Left lobe of liver (tissue), 2 donors: ENCODE data around the gene STAT3. TPM values are rescaled to one million over a fixed set of nuclear protein-coding genes. Genes with fewer than 3 reads are reported as not detected.
"Not testable (repeated sequence)": the region's sequence is repeated elsewhere in the genome, so short reads cannot be mapped to it uniquely, and the experiment has no call there.

ENCODE experiments used
- ATAC-seq: fragments of 200-7000 bp; cut with Tn5 transposase; one replicate; pipeline ENCODE4 v1.9.1; 2020; ENCODE audit warnings: mild to moderate bottlenecking, moderate library complexity
- DNase-seq: peaks from one replicate; pipeline ENCODE4 v3.0.0-alpha.2; 2020; ENCODE audit warnings: low spot score
- total RNA-seq: library from RNA; stranded (reverse); gene quantifications from one replicate; pipeline ENCODE4 v1.2.1, GENCODE V29; 2021
- donor health status: DM: no; HTN: no; CAD: no; lungs with moderate emphysema.
- donor health status: DM: no; HTN: yes; CAD: no.

STAT3 gene
- total RNA-seq, 1 donor from 2014 or later, result 112 TPM

DNA sequence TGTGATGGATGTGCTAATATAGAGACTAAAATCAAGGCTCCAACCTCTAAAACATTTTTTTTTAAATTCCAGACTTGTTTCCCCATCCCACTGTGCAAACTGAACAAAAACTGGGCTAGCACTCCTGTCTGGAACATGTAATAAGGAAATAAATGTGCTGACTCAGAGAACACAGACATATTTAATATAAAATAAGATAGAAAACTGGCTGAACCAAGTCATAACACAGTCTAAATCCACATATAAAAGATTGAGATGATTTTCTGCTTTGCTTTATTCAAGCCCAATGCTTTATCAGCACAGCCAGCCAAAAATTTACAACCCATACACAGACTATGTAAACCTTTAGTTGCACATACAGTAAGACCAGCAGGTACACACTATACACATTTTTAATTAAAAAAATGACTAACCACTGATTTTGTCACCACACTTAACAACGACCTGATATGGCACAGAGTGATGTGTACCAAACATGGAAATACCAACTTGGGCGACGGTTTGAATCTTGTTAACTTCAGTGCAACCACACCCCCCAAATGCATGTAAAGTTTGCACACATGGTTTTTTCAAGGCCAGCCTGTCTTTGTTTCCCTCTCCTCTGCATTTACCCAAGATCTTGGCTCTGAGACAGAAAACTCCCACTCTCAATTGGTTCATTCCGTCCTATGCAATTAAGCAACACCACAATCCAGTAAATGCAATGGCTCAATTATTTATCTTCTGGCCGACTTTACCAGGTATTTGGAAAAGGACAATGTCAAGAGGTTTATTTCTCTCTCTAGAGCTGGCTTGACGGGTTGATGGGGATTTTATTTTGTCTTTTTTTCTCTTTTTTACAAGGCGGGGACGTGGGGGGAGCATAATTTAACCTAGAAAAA, 1.2 kb downstream of the STAT3 start:
- ATAC-seq, result peak; percentile 2
- DNase-seq, result no peak

DNA sequence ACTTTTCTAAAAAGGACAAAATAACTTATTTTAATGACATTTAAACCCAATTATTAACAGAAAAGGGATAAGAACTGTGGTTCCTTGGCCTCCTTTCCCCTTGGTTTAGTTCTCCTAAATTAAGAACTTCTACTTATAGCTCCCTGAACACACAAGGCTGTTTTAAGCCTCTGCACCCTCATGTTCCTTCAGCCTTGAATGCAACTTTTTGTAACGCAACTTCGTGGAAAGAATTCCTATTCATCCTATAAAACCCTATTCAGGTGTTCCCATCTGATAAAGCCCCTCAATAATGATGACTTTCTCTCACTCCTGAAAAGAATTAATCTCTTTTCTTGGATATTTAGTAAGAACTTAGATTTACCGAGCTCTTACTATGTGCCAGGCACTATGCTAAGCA, 6.3 kb downstream of the STAT3 start:
- DNase-seq (no peak), ATAC-seq (no peak)

DNA sequence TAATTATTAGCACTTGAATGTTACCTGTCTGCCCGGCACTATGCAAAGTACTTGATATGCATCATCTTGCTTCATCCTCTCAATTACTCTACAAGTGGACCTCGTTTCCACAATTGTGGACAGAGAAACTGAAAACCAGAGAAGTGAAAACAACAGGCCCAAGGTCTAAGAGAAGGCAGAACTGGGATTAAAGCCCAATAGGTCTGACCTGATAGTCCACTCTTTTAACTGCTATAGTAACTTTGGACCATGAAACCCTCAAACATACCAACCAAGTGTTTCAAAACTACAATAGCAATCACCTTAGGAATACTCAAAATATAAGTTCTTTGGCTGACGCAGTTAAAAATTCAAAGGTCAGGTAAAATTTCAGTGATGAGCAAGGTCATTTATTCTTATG, 7.3 kb downstream of the STAT3 start:
- ATAC-seq (peak; percentile 73), DNase-seq (no peak)

DNA sequence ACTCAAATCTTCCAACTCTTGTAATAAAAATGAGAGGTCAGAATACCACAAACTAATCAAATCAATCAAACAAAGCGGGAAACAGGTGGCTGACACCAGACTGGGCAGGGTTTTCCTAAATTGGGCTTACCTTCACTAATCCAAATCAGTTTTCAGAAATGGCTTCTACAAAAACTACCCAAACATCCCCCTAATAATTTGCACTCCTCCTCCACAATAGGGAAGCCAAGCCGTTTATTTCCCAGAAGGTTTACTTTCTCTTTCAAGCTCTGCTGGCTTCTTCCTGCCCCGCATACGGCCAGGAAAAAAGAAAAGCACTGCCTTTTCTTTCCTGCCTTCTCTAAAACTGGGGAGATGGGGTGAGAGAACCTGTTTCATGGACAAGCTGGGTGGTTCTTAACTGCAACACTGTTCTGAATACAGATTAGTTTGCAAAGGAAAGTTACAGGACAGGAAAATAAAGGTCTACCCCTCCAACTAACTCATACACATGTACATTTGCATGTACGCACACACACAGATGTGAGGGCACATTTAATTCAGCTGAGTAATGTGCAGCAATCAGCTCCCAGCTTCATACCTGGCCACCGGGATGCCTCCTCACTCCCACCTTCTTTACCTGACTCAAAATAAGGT, 9.2 kb downstream of the STAT3 start:
- ATAC-seq, result peak; percentile 55

DNA sequence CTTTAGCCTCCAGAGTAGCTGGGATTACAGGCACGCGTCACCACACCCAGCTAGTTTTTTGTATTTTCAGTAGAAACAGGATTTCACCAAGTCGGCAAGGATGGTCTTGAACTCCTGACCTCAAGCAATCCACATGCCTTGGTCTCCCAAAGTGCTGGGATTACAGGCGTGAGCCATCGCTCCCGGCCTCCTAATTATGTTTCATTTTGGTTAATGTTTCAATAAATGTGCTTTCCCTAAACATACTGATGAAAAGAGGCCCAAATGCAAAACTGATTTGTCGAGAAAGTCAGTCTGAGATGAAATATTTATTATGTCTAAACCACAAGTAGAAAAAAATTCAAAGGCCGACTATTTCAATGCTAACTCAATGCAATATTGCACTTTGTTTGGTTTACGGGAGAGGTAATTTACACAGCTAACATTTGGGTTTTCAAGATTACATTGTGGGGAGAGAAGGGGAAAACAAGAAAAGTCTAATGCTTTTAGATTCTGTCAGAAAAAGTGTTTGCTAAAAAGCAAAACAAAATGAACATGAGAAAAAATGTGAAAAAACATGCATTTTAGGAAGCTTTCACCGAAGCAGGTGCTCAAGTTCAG, 9.8 kb downstream of the STAT3 start:
- DNase-seq (no peak), ATAC-seq (no peak)

More for the DNA sequence above, 9.2 kb downstream of the STAT3 start:
- no peak for DNase-seq

DNA sequence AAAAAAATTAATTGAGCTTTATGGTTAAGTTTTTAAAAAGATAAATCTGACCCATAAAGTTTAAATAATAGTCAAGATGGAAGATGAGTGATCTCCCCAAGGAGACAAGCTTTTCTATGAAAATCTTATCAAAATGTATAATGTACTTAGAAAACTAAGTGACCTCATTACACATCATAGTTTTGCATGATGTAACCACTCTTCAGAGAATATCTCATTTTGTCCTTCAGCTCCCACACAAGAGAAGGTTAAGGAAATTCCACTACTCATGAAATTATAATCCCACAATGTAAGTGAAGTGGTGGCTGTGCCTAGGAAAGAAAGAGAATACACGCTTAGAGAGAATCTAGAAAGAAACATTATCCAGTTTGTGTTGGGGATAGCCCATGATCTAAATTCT, 14.3 kb downstream of the STAT3 start:
- ATAC-seq, result no peak
- no peak for DNase-seq

DNA sequence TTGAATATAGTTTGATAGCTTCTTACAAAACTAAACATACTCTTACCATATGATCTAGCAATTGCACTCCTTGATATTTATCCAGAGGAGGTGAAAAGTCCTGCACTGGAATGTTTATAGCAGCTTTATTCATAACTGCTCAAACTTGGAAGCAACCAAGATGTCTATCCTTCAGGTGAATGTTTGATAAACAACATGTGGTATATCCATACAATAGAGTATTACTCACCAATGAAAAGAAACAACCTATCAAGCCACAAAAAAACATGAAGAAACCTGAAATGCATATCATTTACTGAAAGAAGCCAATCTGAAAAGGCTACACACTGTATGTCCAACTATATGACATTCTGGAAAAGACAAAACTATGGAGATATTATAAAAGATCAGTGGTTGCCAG, 16.1 kb downstream of the STAT3 start:
- DNase-seq (no peak), ATAC-seq (no peak)

DNA sequence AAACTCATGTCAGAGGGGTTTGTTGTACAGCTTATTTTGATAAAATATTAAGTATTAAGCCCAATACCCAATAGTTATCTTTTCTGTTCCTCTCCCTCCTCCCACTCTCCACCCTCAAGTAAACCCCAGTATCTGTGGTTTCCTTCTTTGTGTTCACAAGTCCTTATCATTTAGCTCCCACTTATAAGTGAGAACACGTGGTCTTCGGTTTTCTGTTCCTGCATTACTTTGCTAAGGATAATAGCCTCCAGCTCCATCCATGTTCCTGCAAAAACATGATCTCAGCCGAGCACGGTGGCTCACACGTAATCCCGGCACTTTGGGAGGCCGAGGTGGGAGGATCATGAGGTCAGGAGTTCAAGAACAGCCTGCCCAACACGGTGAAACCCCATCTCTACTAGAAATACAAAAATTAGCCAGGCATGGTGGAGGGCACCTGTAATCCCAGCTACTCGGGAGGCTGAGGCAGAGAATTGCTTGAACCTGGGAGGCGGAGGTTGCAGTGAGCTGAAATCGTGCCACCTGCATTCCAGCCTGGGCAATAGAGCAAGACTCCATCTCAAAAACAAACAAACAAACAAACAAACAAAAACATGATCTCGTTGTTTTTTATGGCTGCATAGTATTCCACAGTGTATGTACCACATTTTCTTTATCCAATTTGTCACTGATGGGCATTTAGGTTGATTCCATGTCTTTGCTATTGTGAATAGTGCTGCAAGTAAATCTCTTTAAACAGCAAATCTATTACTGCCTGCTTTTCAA, 19.3 kb downstream of the STAT3 start:
- DNase-seq, ATAC-seq: not testable (repeated sequence)

DNA sequence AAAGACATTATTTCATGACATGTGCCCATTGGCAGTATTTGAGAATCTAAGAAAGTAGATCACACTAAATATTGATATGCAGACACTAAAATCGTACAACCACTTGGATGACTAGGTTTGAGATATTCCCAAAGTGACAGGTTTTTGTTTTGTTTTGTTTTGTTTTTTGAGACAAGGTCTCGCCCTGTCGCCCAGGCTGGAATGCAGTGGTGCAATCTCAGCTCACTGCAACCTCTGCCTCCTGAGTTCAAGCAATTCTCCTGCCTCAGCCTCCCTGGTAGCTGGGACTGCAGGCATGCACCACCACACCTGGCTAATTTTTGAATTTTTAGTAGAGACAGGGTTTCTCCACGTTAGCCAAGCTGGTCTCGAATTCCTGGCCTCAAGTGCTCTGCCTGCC, 19.9 kb downstream of the STAT3 start:
- not testable (repeated sequence) for DNase-seq, ATAC-seq

DNA sequence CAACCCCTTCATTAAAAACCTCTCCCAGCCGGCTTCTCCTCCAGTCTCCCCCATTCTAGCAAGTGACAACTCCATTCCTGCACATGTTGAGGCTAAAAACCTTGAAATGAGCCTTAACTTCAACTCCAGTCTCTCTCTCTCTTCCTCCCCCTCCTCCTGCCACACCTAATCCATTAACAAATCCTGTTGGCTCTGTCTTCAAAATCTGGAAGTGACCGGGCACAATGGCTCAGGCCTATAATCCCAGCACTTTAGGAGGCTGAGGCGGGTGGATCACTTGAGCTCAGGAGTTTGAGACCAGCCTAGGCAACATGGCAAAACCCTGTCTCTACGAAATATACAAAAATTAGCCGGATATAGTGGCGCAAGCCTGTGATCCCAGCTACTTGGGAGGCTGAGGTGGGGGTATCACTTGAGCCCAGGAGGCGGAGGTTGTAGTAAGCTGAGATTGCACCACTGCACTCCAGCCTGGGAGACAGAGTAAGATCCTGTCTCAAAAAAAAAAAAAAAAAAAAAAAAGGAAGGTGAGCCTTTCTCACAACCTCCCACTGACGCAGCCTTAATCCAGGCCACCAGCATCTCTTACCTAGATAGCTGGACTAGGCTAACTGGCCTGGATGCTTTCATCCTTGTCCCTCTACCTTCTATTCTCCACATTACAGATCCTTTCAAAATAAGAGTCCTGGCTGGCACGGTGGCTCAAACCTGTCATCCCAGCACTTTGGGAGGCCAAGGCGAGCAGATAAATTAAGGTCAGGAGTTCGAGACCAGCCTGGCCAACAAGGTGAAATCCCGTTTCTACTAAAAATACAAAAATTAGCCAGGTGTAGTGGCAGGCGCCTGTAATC, 21.8 kb downstream of the STAT3 start:
- ATAC-seq, result peak; percentile 5
- not testable (repeated sequence) for DNase-seq

DNA sequence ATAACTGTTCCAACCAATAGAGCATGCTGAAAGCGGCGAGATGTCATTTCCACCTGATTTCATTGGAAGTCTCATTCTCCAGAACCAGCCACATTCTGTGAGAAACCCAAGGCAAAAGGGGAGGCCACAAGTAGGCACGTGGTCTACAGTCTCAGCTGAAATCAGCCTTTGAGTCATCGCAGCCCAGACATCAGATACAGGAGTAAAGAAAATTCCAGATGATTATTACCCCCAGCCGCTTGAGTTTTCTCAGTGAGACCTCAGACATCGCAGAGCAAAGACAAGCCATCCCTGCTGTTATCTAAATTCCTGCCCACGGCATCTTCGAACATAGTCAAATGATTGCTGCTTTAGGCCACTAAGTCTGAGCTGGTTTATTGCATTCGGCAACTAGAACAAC, 23.1 kb downstream of the STAT3 start:
- ATAC-seq, result no peak
- DNase-seq, result no peak

DNA sequence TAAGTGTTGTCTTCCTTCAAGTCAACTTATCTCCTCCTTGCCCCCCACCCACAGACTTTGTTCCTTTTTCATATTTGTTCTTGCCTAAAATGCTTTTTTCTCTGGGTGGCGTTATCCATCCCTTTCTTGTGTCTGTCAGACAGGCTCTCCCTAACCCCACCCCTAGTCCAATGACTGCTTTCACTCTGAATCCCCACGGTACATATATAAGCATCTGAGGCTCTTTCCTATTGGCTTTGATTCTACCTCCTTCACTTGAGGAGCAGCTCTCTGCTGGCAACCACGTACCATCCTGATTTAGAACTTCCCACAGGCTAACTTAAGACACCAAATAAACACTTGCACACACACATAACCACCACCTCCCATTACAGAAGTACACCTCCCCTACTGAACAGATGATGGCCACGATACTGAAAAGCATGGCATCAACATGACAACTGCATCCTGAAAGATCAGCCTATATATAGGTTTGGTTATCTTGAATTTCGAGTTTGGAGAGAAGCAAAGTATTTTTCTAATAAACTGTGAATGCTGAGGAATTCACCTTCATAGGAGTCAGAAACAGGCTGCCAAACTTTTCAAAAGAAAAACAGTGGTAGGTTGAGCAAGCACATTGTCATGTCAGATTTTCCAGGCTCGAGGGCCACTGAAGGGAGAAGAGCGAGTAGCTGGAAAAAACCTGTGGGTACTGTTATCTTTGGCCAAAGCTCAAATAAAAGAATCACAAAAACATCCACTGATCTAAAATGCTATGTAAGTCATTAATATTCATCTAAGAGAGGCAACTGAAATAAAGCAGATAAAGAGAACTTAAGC, 24.3 kb downstream of the STAT3 start:
- ATAC-seq (no peak), DNase-seq (no peak)

DNA sequence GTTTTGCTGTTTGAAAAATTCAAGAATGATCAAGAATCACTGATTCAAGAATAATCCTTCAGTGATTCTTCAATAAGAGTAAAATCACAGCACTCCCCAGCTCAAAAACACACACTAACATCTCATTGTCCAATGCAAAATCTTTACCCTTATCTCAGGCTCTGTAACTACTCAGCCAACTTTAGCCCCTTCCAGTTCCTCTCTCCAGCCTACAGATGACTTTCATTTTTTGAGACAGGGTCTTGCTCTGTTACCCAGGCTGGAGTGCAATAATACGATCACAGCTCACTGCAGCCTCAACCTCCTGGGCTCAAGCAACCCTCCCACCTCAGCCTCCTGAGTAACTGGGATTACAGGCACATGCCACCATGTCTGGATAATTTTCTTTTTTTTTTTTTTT, 25.0 kb downstream of the STAT3 start:
- ATAC-seq (no peak), DNase-seq (no peak)

DNA sequence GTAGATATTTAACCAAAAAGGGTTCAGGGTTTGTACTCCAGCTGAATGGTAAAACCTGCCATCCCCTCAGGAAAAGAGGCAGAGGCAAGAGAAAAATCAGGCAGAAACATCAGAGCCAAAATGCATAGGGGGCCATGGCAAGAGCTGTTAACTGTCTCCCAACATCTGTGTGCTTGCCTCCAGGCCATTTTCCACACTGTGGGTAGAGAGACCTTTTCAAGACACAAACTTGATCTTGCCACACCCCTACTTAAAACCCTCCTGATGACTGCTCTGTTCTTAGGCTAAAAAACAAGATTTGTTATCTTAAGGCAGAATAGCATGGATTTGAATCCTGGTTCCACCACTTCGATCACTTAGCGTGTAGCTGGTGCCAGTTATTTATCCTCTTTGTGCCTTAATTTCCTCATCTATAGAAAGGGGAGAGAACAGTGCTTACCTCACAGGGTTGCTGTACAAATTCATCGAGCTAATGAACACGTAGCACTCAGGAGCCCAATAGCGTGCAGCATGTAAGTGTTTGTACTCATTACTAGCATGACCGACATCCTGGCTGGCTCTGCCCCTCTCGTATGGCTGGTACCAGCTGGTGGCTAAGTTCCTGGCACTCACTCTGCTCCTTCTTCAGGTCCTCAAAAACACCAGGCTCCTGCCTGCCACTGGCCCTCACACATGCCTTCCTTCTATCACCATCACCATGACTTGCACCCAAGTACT, 25.8 kb downstream of the STAT3 start:
- ATAC-seq, result no peak

DNA sequence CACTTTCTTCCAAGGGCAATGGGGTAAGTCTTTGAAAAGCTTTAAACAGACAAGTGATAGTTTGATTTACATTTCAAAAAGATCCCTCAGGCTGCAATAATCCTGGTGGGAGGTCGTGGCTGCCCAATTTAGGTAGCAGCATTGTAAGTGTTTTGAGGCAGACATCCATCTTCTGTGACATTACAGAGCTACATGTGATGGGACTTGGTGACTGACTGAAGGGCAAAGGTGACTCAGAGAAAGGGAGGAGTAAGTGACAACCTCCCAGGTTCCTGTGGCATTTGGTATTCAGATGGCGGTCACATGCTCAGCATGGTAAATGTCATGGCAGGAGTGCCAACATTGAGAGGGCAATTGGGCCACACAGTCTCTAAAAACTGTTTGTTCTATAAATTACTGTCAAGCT, 26.5 kb downstream of the STAT3 start:
- ATAC-seq, result peak; percentile 77
- DNase-seq, result no peak

More for the DNA sequence above, 25.8 kb downstream of the STAT3 start:
- no peak for DNase-seq

DNA sequence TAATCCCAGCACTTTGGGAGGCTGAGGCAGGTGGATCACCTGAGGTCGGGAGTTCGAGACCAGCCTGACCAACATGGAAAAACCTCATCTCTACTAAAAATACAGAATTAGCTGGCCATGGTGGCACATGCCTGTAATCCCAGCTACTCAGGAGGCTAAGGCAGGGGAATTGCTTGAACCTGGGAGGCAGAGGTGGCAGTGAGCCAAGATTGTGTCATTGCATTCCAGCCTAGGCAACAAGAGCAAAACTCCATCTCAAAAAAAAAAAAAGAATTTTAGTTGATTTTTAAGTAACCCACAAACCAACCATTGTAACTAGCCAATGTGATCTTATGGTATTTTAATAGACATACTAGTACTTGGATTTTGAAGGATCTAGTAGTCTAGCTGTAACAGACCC, 27.9 kb downstream of the STAT3 start:
- not testable (repeated sequence) for ATAC-seq
- DNase-seq, result peak; percentile 68

DNA sequence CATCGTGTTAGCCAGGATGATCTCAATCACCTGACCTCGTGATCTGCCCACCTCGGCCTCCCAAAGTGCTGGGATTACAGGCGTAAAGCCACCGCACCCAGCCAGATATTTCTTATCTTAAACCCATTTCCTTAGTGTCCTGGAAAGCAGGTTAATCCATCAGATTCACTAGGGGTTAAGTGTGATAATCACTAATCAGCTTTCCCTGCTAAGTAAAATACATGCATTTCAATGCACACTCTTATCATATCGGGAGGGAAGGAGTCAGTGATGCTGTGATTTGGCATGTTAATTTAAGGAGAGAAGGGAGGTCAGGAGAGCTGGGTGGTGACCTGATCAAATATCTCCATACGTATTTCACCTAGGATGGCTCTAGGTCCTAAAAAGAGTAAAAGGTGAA, 29.1 kb downstream of the STAT3 start:
- ATAC-seq (no peak), DNase-seq (no peak)

DNA sequence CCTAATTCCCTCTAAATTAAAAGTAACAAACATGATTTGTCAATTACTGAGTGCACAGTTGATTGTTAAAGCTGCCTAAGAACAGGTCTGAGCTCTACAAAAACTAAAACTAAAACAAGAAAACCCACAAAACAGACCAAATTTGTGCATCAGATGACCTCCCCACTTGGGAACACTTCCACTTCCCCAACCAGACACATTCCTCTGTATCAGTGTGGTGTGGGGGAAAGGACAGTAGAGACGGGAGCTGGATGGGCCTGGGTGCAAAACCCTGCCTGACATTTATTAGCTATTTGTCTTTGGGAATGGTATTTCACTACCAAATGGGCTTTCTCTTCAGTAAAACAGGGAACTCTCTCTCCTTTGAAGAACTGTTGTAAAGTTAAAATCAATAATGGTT, 29.8 kb downstream of the STAT3 start:
- ATAC-seq, result no peak
- DNase-seq, result no peak
